A549 (cell line): ENCODE results near the gene FER1L5. TPM values are rescaled to one million over a fixed set of nuclear protein-coding genes. Genes with fewer than 3 reads are reported as not detected.

Experiments used
- ATAC-seq, 2 experiments: fragments of 200-7000 bp in 1 of 2; fragments of >200 bp in 1 of 2; cut with Nextera tagmentation in 1 of 2; cut with Tn5 transposase in 1 of 2; 3 replicates each; pipeline versions ENCODE4 v1.8.0 to v1.9.1; 2018 to 2020; ENCODE audit warnings: mild to moderate bottlenecking in 1 of 2, moderate library complexity in 1 of 2
- CTCF ChIA-PET: fragments of 300-600 bp; sonication (Branson Sonifier 250); formaldehyde crosslinking; extraction: SDS; loops from one replicate; lab custom pipeline; 2021; ENCODE audit warnings: antibody characterized with exemption, inconsistent platforms; lab: Yijun Ruan, JAX
- POLR2A ChIA-PET: fragments of 350-600 bp; formaldehyde crosslinking; extraction: SDS; loops from one replicate; lab custom pipeline; 2021; ENCODE audit warnings: antibody characterized with exemption, inconsistent platforms; lab: Yijun Ruan, JAX
- DNase-seq, 2 experiments: peaks; one replicate each; pipeline versions ENCODE4 v3.0.0 to v3.0.0-alpha.2; 2011 to 2016; ENCODE audit warnings: low read depth in 1 of 2, low spot score in 1 of 2
- FAIRE-seq: peaks from 2 replicates; lab custom pipeline; 2011; peaks lifted over from hg19 to GRCh38; lab: Jason Lieb, UNC
- H3K27ac ChIP-seq, 2 experiments: fragments of >200 bp; sonication (Bioruptor Twin); formaldehyde crosslinking; 3 replicates each; pipeline ENCODE4 v1.5.1; 2016 to 2017
- H3K4me1 ChIP-seq: fragments of >200 bp; sonication (Bioruptor Twin); formaldehyde crosslinking; 3 replicates; pipeline ENCODE4 v1.6.1; 2016
- H3K4me2 ChIP-seq: fragments of >200 bp; sonication (Bioruptor Twin); formaldehyde crosslinking; 3 replicates; pipeline ENCODE4 v1.6.1; 2016
- H3K4me3 ChIP-seq: fragments of >200 bp; sonication (Bioruptor Twin); formaldehyde crosslinking; 3 replicates; pipeline ENCODE4 v1.5.1; 2016
- H3K9me3 ChIP-seq: fragments of >200 bp; sonication (Bioruptor Twin); formaldehyde crosslinking; 3 replicates; pipeline ENCODE4 v1.6.1; 2016
- ATOH8 ChIP-seq: fragments of 250-450 bp; sonication (Bioruptor Pico); IDR thresholded peaks from 2 replicates; pipeline ENCODE4 v1.5.0; 2020; ENCODE audit warnings: low read depth, mild to moderate bottlenecking, moderate library complexity
- BCL3 ChIP-seq: fragments of >200 bp; sonication (Bioruptor Twin); formaldehyde crosslinking; IDR thresholded peaks from 3 replicates; pipeline ENCODE4 v1.6.1; 2016
- BHLHE40 ChIP-seq: IDR thresholded peaks from 2 replicates; pipeline ENCODE4 v1.6.1; 2012; ENCODE audit warnings: low read depth, low read length, inconsistent platforms
- CBX2 ChIP-seq: fragments of 200-600 bp; sonication (generic); IDR thresholded peaks from 2 replicates; pipeline ENCODE4 v1.6.1; 2016; ENCODE audit warnings: low read depth, mild to moderate bottlenecking, borderline replicate concordance
- CEBPB ChIP-seq, 2 experiments: fragments of >200 bp in 1 of 2; sonication (Bioruptor Twin) in 1 of 2; formaldehyde crosslinking in 1 of 2; IDR thresholded peaks; 2 replicates each; pipeline ENCODE4 v1.6.1; 2012 to 2016
- CHD2 ChIP-seq: fragments of 150-350 bp; IDR thresholded peaks from 2 replicates; pipeline ENCODE4 v1.6.1; 2014; ENCODE audit warnings: low read length; ENCODE audit not compliant: partially characterized antibody
- CHD4 ChIP-seq: fragments of 200-600 bp; sonication (generic); IDR thresholded peaks from 2 replicates; pipeline ENCODE4 v1.6.1; 2016; ENCODE audit warnings: antibody characterized with exemption, mild to moderate bottlenecking, borderline replicate concordance
- EHMT2 ChIP-seq: fragments of 200-600 bp; sonication (generic); IDR thresholded peaks from 2 replicates; pipeline ENCODE4 v1.6.1; 2016; ENCODE audit warnings: antibody characterized with exemption, low read depth, mild to moderate bottlenecking, moderate library complexity
- ESRRA ChIP-seq: fragments of 150-350 bp; IDR thresholded peaks from 2 replicates; pipeline ENCODE4 v1.6.1; 2014; ENCODE audit warnings: mild to moderate bottlenecking, low read length, borderline replicate concordance
- FOSB ChIP-seq: fragments of 250-450 bp; sonication (Bioruptor Pico); IDR thresholded peaks from 2 replicates; pipeline ENCODE4 v1.5.0; 2020; ENCODE audit warnings: mild to moderate bottlenecking, moderate library complexity
- FOXS1 ChIP-seq: fragments of 250-450 bp; sonication (Bioruptor Pico); IDR thresholded peaks from 2 replicates; pipeline ENCODE4 v1.5.0; 2020; ENCODE audit warnings: mild to moderate bottlenecking, moderate library complexity
- GATA3 ChIP-seq: IDR thresholded peaks from 2 replicates; pipeline ENCODE4 v1.6.1; 2012; ENCODE audit warnings: borderline replicate concordance
- HES2 ChIP-seq: fragments of >200 bp; sonication (Bioruptor Twin); formaldehyde crosslinking; IDR thresholded peaks from 2 replicates; pipeline ENCODE4 v1.6.1; 2016
- HOXA7 ChIP-seq: fragments of 250-450 bp; sonication (Bioruptor Pico); IDR thresholded peaks from 2 replicates; pipeline ENCODE4 v1.5.0; 2020; ENCODE audit warnings: mild to moderate bottlenecking, moderate library complexity
- HOXB5 ChIP-seq: fragments of 250-450 bp; sonication (Bioruptor Pico); IDR thresholded peaks from 2 replicates; pipeline ENCODE4 v1.5.0; 2020; ENCODE audit warnings: mild to moderate bottlenecking, moderate library complexity
- JUN ChIP-seq, 2 experiments: fragments of >200 bp; sonication (Bioruptor Twin); formaldehyde crosslinking; IDR thresholded peaks; 2 replicates in 1 of 2; 3 replicates in 1 of 2; pipeline ENCODE4 v1.6.1; 2016 to 2017
- JUNB ChIP-seq: fragments of >200 bp; sonication (Bioruptor Twin); formaldehyde crosslinking; IDR thresholded peaks from 2 replicates; pipeline ENCODE4 v1.6.1; 2016
- KDM1A ChIP-seq: fragments of 200-600 bp; sonication (generic); IDR thresholded peaks from 2 replicates; pipeline ENCODE4 v1.6.1; 2016; ENCODE audit warnings: low read depth, mild to moderate bottlenecking
- MAFK ChIP-seq: fragments of 450-650 bp; IDR thresholded peaks from 2 replicates; pipeline ENCODE4 v1.6.1; 2014; ENCODE audit not compliant: partially characterized antibody
- MAX ChIP-seq: IDR thresholded peaks from 2 replicates; pipeline ENCODE4 v1.6.1; 2012
- MAZ ChIP-seq: fragments of 150-350 bp; IDR thresholded peaks from 2 replicates; pipeline ENCODE4 v1.6.1; 2014; ENCODE audit warnings: antibody characterized with exemption, low read depth, low read length, borderline replicate concordance
- MYC ChIP-seq: IDR thresholded peaks from 2 replicates; pipeline ENCODE4 v1.6.1; 2012; ENCODE audit warnings: mild to moderate bottlenecking, inconsistent platforms, low read length, improper control_type of control experiment, borderline replicate concordance
- NFE2L2 ChIP-seq: fragments of 150-350 bp; conservative IDR thresholded peaks from 2 replicates; pipeline ENCODE4 v1.6.1; 2014; ENCODE audit warnings: low read length
- PHF8 ChIP-seq: fragments of 200-600 bp; sonication (generic); IDR thresholded peaks from 2 replicates; pipeline ENCODE4 v1.6.1; 2016; ENCODE audit warnings: low read depth, mild to moderate bottlenecking, antibody characterized with exemption, moderate library complexity, borderline replicate concordance
- POLR2AphosphoS2 ChIP-seq: conservative IDR thresholded peaks from 2 replicates; pipeline ENCODE4 v1.6.1; 2012; ENCODE audit warnings: low read length, improper control_type of control experiment, inconsistent platforms
- RAD21 ChIP-seq, 2 experiments: fragments of >200 bp in 1 of 2; sonication (Bioruptor Twin) in 1 of 2; formaldehyde crosslinking in 1 of 2; IDR thresholded peaks in 1 of 2; conservative IDR thresholded peaks in 1 of 2; 2 replicates in 1 of 2; 3 replicates in 1 of 2; pipeline ENCODE4 v1.6.1; 2012 to 2018; ENCODE audit warnings: inconsistent platforms in 1 of 2
- RCOR1 ChIP-seq: fragments of 150-350 bp; IDR thresholded peaks from 2 replicates; pipeline ENCODE4 v1.6.1; 2014; ENCODE audit warnings: antibody characterized with exemption, low read length, low read depth
- RNF2 ChIP-seq: fragments of 200-600 bp; sonication (generic); IDR thresholded peaks from 2 replicates; pipeline ENCODE4 v1.6.1; 2016; ENCODE audit warnings: low read depth, mild to moderate bottlenecking, antibody characterized with exemption, moderate library complexity, borderline replicate concordance
- SREBF2 ChIP-seq: fragments of 450-650 bp; IDR thresholded peaks from 2 replicates; pipeline ENCODE4 v1.6.1; 2014; ENCODE audit warnings: mild to moderate bottlenecking, moderate library complexity
- ZFP36 ChIP-seq: fragments of 450-650 bp; IDR thresholded peaks from 2 replicates; pipeline ENCODE4 v1.6.1; 2014; ENCODE audit warnings: borderline replicate concordance; ENCODE audit not compliant: partially characterized antibody
- ZNF302 ChIP-seq: fragments of 250-450 bp; sonication (Bioruptor Pico); IDR thresholded peaks from 2 replicates; pipeline ENCODE4 v1.9.0; 2021; ENCODE audit warnings: inconsistent platforms, mild to moderate bottlenecking, moderate library complexity
- ZSCAN20 ChIP-seq: fragments of 250-450 bp; sonication (Bioruptor Pico); IDR thresholded peaks from 2 replicates; pipeline ENCODE4 v1.8.0; 2022; ENCODE audit warnings: mild to moderate bottlenecking, moderate library complexity
- WGBS: methylation state at CpG from one replicate; pipeline ENCODE4 v1.1.6; 2017; ENCODE audit errors: missing lambda C conversion rate; 5-methylcytosine and 5-hydroxymethylcytosine counted together
- polyA plus RNA-seq, 4 experiments: library from polyadenylated mRNA; depleted of rRNA in 3 of 4; stranded (reverse); fragments of >200 nt; fragmentation: RNase III in 1 of 4; extraction: RNeasy Plus Mini Kit Qiagen cat#74134 plus additional on column Dnase treatment in 1 of 4; gene quantifications; 2 replicates in 3 of 4; 3 replicates in 1 of 4; pipeline ENCODE4 v1.2.3, GENCODE V29; 2011 to 2017

The FER1L5 gene
- polyA plus RNA-seq, 2 of the 4 experiments (the other 2 are of a cell fraction): 0.01 TPM; not detected in 1

- CTCF ChIA-PET: interaction anchor here (0.5 to 1.3 kb wide), 3 partner anchors 12 to 103 kb away, joined by 3 to 5 read pairs (median 3); no protein-coding TSS in a partner anchor
- no peak for TF ChIP-seq MAFK
- no peak for TF ChIP-seq JUN (IDR thresholded peaks at IDR 0.05)
- no peak for TF ChIP-seq ZFP36
- TF ChIP-seq POLR2AphosphoS2: no peak
- TF ChIP-seq ZNF302 (CRISPR knock-in tag): no peak
- TF ChIP-seq HOXA7: no peak
- TF ChIP-seq BCL3: no peak
- TF ChIP-seq MAX: no peak
- no peak for TF ChIP-seq PHF8
- TF ChIP-seq SREBF2: no peak
- no peak for TF ChIP-seq FOXS1 (CRISPR knock-in tag)
- no peak for TF ChIP-seq CHD2
- TF ChIP-seq CHD4: no peak
- TF ChIP-seq ZSCAN20 (CRISPR knock-in tag): no peak
- TF ChIP-seq FOSB (CRISPR knock-in tag): no peak
- TF ChIP-seq RNF2: no peak
- no peak for TF ChIP-seq CBX2
- no peak for TF ChIP-seq JUNB
- TF ChIP-seq KDM1A: no peak
- no peak for TF ChIP-seq GATA3
- 90% methylated on average over 10 of the region's 14 CpGs for WGBS
- H3K9me3 ChIP-seq: no peaks in the 10 kb centered on the region
- no peak for ATAC-seq
- no peak for FAIRE-seq
- DNase-seq: no peak
- POLR2A ChIA-PET: no interaction called here
- no peak overlapping the region for H3K4me3 ChIP-seq
- H3K4me2 ChIP-seq: no peak overlapping the region
- H3K27ac ChIP-seq: no peak overlapping the region
- H3K4me1 ChIP-seq: no peaks in the 10 kb centered on the region
These were observed 55.8 kb downstream of the FER1L5 start for GRCh38 chr2:96698221-96698861.

- 95% methylated on average over 6 of the region's 6 CpGs for WGBS
- TF ChIP-seq EHMT2 (no peak), JUNB (no peak), MAX (no peak)
- POLR2A ChIA-PET: no interaction called here
- DNase-seq (no peak), ATAC-seq (no peak), FAIRE-seq (no peak)
- Histone ChIP-seq H3K9me3 (no peaks in the 10 kb centered on the region), H3K4me3 (no peak overlapping the region), H3K27ac (no peak overlapping the region), H3K4me1 (no peaks in the 10 kb centered on the region), H3K4me2 (no peak overlapping the region)
- CTCF ChIA-PET: interaction anchor here (0.5 to 1.0 kb wide), 2 partner anchors 12 to 101 kb away, joined by 3 read pairs; no protein-coding TSS in a partner anchor
These were observed 56.5 kb downstream of the FER1L5 start for GRCh38 chr2:96699021-96699420.

GRCh38 chr2:96699621-96700020, 57.1 kb downstream of the FER1L5 start:
- CTCF ChIA-PET: interaction anchor here (0.5 to 1.3 kb wide), 5 partner anchors 11 to 413 kb away, joined by 3 read pairs; partner anchors contain the start of gene ANKRD36
- FAIRE-seq: no peak
- WGBS: 89% methylated on average over 9 of the region's 9 CpGs
- TF ChIP-seq PHF8 (no peak), BHLHE40 (no peak), CHD2 (no peak), KDM1A (no peak), BCL3 (no peak), RCOR1 (no peak), RAD21 (conservative IDR thresholded peaks at IDR 0.05 in 1 of 2, IDR thresholded peaks at IDR 0.05 in 1 of 2) (no peak), ATOH8 (CRISPR knock-in tag) (no peak), MAZ (no peak), ESRRA (no peak), HOXB5 (CRISPR knock-in tag) (no peak), NFE2L2 (no peak), HES2 (no peak), MYC (no peak), CEBPB (IDR thresholded peaks at IDR 0.05) (no peak)

More at GRCh38 chr2:96699621-96700020, 57.1 kb downstream of the FER1L5 start:
- H3K4me3 ChIP-seq: no peak overlapping the region
- no peaks in the 10 kb centered on the region for H3K9me3 ChIP-seq
- POLR2A ChIA-PET: no interaction called here
- ATAC-seq (no peak), DNase-seq (no peak)
- H3K4me2 ChIP-seq: no peak overlapping the region
- H3K27ac ChIP-seq: no peak overlapping the region
- no peaks in the 10 kb centered on the region for H3K4me1 ChIP-seq
